IMR-90 (cell line): ENCODE results near the gene MRPL50. TPM values are rescaled to one million over a fixed set of nuclear protein-coding genes. Genes with fewer than 3 reads are reported as not detected.

Experiments
- ATAC-seq: fragments of 200-7000 bp; cut with Tn5 transposase; 2 replicates; pipeline ENCODE4 v1.9.1; 2020; ENCODE audit warnings: low read depth, mild to moderate bottlenecking, moderate library complexity
- BruUV-seq: library from RNA; stranded (reverse); fragments of 400-500 nt; replicated peaks from 2 replicates; lab custom pipeline; 2021; lab: Mats Ljungman, UMichigan
- CTCF ChIA-PET: fragments of 300-600 bp; formaldehyde crosslinking; extraction: SDS; loops from one replicate; lab custom pipeline; 2021; ENCODE audit warnings: antibody characterized with exemption; lab: Yijun Ruan, JAX
- POLR2A ChIA-PET: fragments of 300-600 bp; sonication (Branson Sonifier 250); formaldehyde crosslinking; loops from one replicate; lab custom pipeline; 2022; ENCODE audit warnings: antibody characterized with exemption; ENCODE audit not compliant: unreplicated experiment; lab: Charles Lee
- DNase-seq: peaks from one replicate; pipeline ENCODE4 v3.0.0; 2013
- H2AFZ ChIP-seq: replicated peaks from 2 replicates; pipeline ENCODE3; 2013; ENCODE audit warnings: low read length, mild to moderate bottlenecking; ENCODE audit not compliant: poor library complexity
- H2AK5ac ChIP-seq: 2 replicates; pipeline ENCODE4 v1.6.1; 2013; ENCODE audit warnings: low read depth, low read length, inconsistent platforms
- H2AK9ac ChIP-seq: replicated peaks from 2 replicates; pipeline ENCODE3; 2013; ENCODE audit warnings: mild to moderate bottlenecking, low read depth, low read length, moderate library complexity; ENCODE audit not compliant: poor library complexity
- H2BK120ac ChIP-seq: 2 replicates; pipeline ENCODE4 v1.6.1; 2013; ENCODE audit warnings: low read depth, low read length, inconsistent platforms
- H2BK15ac ChIP-seq: 3 replicates; pipeline ENCODE4 v1.6.1; 2013; ENCODE audit warnings: low read depth, low read length, inconsistent platforms
- H2BK20ac ChIP-seq: 2 replicates; pipeline ENCODE4 v1.6.1; 2013; ENCODE audit warnings: low read depth, mild to moderate bottlenecking, inconsistent platforms, low read length, moderate library complexity
- H2BK5ac ChIP-seq: 2 replicates; pipeline ENCODE4 v1.6.1; 2013; ENCODE audit warnings: mild to moderate bottlenecking, low read depth, low read length, inconsistent platforms; ENCODE audit not compliant: poor library complexity, severe bottlenecking
- H3K14ac ChIP-seq: replicated peaks from 2 replicates; pipeline ENCODE4 v1.6.1; 2013; ENCODE audit warnings: low read depth, low read length, inconsistent platforms
- H3K18ac ChIP-seq: 2 replicates; pipeline ENCODE4 v1.6.1; 2013; ENCODE audit warnings: low read depth, low read length, control low read depth
- H3K23ac ChIP-seq: 2 replicates; pipeline ENCODE4 v1.6.1; 2013; ENCODE audit warnings: low read depth, low read length, inconsistent platforms
- H3K27ac ChIP-seq: 2 replicates; pipeline ENCODE4 v1.5.1; 2013; ENCODE audit warnings: mild to moderate bottlenecking, control low read depth, low read length; ENCODE audit not compliant: insufficient read depth
- H3K27me3 ChIP-seq: 2 replicates; pipeline ENCODE4 v1.6.1; 2013; ENCODE audit warnings: low read length; ENCODE audit not compliant: control insufficient read depth, insufficient read depth
- H3K36me3 ChIP-seq: 2 replicates; pipeline ENCODE4 v1.6.1; 2013; ENCODE audit warnings: low read length, mixed read lengths; ENCODE audit not compliant: control insufficient read depth, insufficient read depth
- H3K4ac ChIP-seq: 2 replicates; pipeline ENCODE4 v1.6.1; 2013; ENCODE audit warnings: low read depth, low read length, inconsistent platforms
- H3K4me1 ChIP-seq: 2 replicates; pipeline ENCODE4 v1.6.1; 2013; ENCODE audit warnings: low read length, mixed read lengths; ENCODE audit not compliant: control insufficient read depth, insufficient read depth
- H3K4me2 ChIP-seq: 2 replicates; pipeline ENCODE4 v1.6.1; 2013; ENCODE audit warnings: low read depth, mild to moderate bottlenecking, control low read depth, low read length, moderate library complexity
- H3K4me3 ChIP-seq: 2 replicates; pipeline ENCODE4 v1.5.1; 2013; ENCODE audit warnings: low read depth, mild to moderate bottlenecking, control low read depth, low read length, moderate library complexity; ENCODE audit not compliant: insufficient read depth
- H3K56ac ChIP-seq: 2 replicates; pipeline ENCODE4 v1.6.1; 2013; ENCODE audit warnings: low read length, inconsistent platforms; ENCODE audit not compliant: insufficient read depth; ENCODE audit errors: extremely low read depth
- H3K79me1 ChIP-seq, 2 experiments: 2 replicates each; pipeline ENCODE4 v1.6.1; 2013; ENCODE audit warnings: low read length in 2 of 2, inconsistent platforms in 1 of 2, low read depth in 1 of 2
- H3K9ac ChIP-seq: 2 replicates; pipeline ENCODE4 v1.6.1; 2013; ENCODE audit warnings: low read depth, low read length, control low read depth
- H3K9me1 ChIP-seq: 2 replicates; pipeline ENCODE4 v1.6.1; 2013; ENCODE audit warnings: low read length, inconsistent platforms; ENCODE audit not compliant: insufficient read depth
- H3K9me3 ChIP-seq: 2 replicates; pipeline ENCODE4 v1.6.1; 2013; ENCODE audit warnings: low read length; ENCODE audit not compliant: control insufficient read depth, insufficient read depth
- H4K20me1 ChIP-seq: 2 replicates; pipeline ENCODE4 v1.6.1; 2013; ENCODE audit warnings: low read length, inconsistent platforms; ENCODE audit not compliant: insufficient read depth
- H4K5ac ChIP-seq: 2 replicates; pipeline ENCODE4 v1.6.1; 2013; ENCODE audit warnings: mild to moderate bottlenecking, low read depth, low read length, control low read depth
- H4K8ac ChIP-seq, 2 experiments: 2 replicates each; pipeline ENCODE4 v1.6.1; 2013; ENCODE audit warnings: low read depth in 2 of 2, low read length in 2 of 2, control low read depth in 1 of 2, inconsistent platforms in 1 of 2
- H4K91ac ChIP-seq: 2 replicates; pipeline ENCODE4 v1.6.1; 2013; ENCODE audit warnings: low read depth, low read length, inconsistent platforms; ENCODE audit not compliant: insufficient read depth
- BHLHE40 ChIP-seq: fragments of 150-350 bp; IDR thresholded peaks from 2 replicates; pipeline ENCODE4 v1.6.1; 2016; ENCODE audit warnings: mild to moderate bottlenecking, low read depth, low read length
- CEBPB ChIP-seq: IDR thresholded peaks from 2 replicates; pipeline ENCODE4 v1.6.1; 2012; ENCODE audit warnings: low read depth, low read length, improper control_type of control experiment
- CHD1 ChIP-seq: IDR thresholded peaks from 2 replicates; pipeline ENCODE4 v1.6.1; 2012; ENCODE audit warnings: low read depth, low read length, improper control_type of control experiment
- FOS ChIP-seq: fragments of 150-350 bp; IDR thresholded peaks from 2 replicates; pipeline ENCODE4 v1.6.1; 2016; ENCODE audit warnings: low read depth, low read length
- MAFK ChIP-seq: IDR thresholded peaks from 2 replicates; pipeline ENCODE4 v1.6.1; 2012; ENCODE audit warnings: low read depth, low read length, improper control_type of control experiment
- MAZ ChIP-seq: IDR thresholded peaks from 2 replicates; pipeline ENCODE4 v1.6.1; 2012; ENCODE audit warnings: low read depth, mild to moderate bottlenecking, low read length, improper control_type of control experiment, moderate library complexity, borderline replicate concordance
- MXI1 ChIP-seq: IDR thresholded peaks from 2 replicates; pipeline ENCODE4 v1.6.1; 2012; ENCODE audit warnings: low read depth, mild to moderate bottlenecking, low read length, moderate library complexity, borderline replicate concordance
- NFE2L2 ChIP-seq: fragments of 150-350 bp; IDR thresholded peaks from 2 replicates; pipeline ENCODE4 v1.6.1; 2016; ENCODE audit warnings: low read depth, mild to moderate bottlenecking, low read length
- POLR2A ChIP-seq: IDR thresholded peaks from 2 replicates; pipeline ENCODE4 v1.6.1; 2012; ENCODE audit warnings: mild to moderate bottlenecking, low read depth, low read length
- RAD21 ChIP-seq: IDR thresholded peaks from 2 replicates; pipeline ENCODE4 v1.6.1; 2012; ENCODE audit warnings: low read length, improper control_type of control experiment
- RCOR1 ChIP-seq: IDR thresholded peaks from 2 replicates; pipeline ENCODE4 v1.6.1; 2012; ENCODE audit warnings: mild to moderate bottlenecking, low read length, improper control_type of control experiment; ENCODE audit not compliant: insufficient replicate concordance
- RFX5 ChIP-seq: IDR thresholded peaks from 2 replicates; pipeline ENCODE4 v1.8.0; 2012; ENCODE audit warnings: low read depth, mild to moderate bottlenecking, low read length, moderate library complexity
- SMC3 ChIP-seq: fragments of 150-350 bp; IDR thresholded peaks from 2 replicates; pipeline ENCODE4 v1.6.1; 2016; ENCODE audit warnings: low read depth, mild to moderate bottlenecking, antibody characterized with exemption, low read length, moderate library complexity
- WGBS, 2 experiments: methylation state at CpG; one replicate each; pipeline versions ENCODE4 v1.1.5 to v1.1.7; 2013; ENCODE audit warnings: missing lambda C conversion rate in 2 of 2; ENCODE audit not compliant: insufficient read length in 1 of 2; ENCODE audit errors: extremely low coverage in 2 of 2; 5-methylcytosine and 5-hydroxymethylcytosine counted together
- dilution Hi-C: fragments of 300-500 bp; cut with HindIII; formaldehyde crosslinking; loops from one replicate; pipeline ENCODE4 v1.14.3; 2018; ENCODE audit warnings: low sequenced_read_pairs; ENCODE audit not compliant: unreplicated experiment
- in situ Hi-C: fragments of 300-500 bp; cut with MboI; formaldehyde crosslinking; loops from 3 replicates; pipeline ENCODE4 v1.14.3; 2019; ENCODE audit warnings: low sequenced_read_pairs, inconsistent platforms, mixed read lengths
- intact Hi-C: fragments of 100-400 bp; cut with micrococcal nuclease; formaldehyde crosslinking; loops from 2 replicates; pipeline ENCODE4 v1.10.0; 2022
- polyA plus RNA-seq, 3 experiments: library from polyadenylated mRNA; depleted of rRNA; stranded (reverse); fragments of >200 nt; gene quantifications; 2 replicates each; pipeline ENCODE4 v1.2.3, GENCODE V29; 2012; ENCODE audit warnings: low replicate concordance in 1 of 3
- total RNA-seq: library from RNA; depleted of rRNA; stranded (reverse); fragments of >200 nt; gene quantifications from 2 replicates; pipeline ENCODE4 v1.2.3, GENCODE V29; 2012
- TF ChIP-seq, protein P1 (sequence below): conservative IDR thresholded peaks from 2 replicates; pipeline ENCODE4 v1.5.1; 2012; ENCODE audit warnings: mild to moderate bottlenecking, low read depth, low read length, improper control_type of control experiment
- TF ChIP-seq, protein P2 (sequence below): fragments of 150-350 bp; IDR thresholded peaks from 2 replicates; pipeline ENCODE4 v1.6.1; 2017; ENCODE audit warnings: mild to moderate bottlenecking, antibody characterized with exemption, low read length, low read depth
- TF ChIP-seq, protein P3 (sequence below): fragments of 150-350 bp; IDR thresholded peaks from 2 replicates; pipeline ENCODE4 v1.6.1; 2016; ENCODE audit warnings: low read depth, mild to moderate bottlenecking, low read length, moderate library complexity, borderline replicate concordance

Gene MRPL50
- total and polyA plus RNA-seq, 2 of the 4 experiments (the other 2 are of a cell fraction) = 7.5 to 8.6 TPM

DNA sequence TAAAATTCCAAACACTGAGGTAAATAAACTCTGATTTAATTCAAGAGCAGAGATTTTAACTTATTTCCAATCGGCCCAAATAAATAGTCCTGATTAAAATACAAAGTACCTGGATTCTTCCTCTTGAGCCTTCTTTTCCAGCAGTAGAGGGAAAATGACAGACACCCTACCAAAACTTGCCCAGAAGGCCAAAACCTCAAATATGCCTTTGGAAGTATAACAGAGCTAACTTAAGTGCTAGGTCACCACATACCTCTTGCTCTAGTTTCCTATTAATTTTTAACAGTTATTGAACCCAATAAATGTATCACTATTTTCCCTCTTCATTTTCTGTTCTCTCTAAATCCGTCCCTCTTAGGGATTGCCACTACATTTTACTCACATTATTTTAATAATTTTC is 15.1 kb downstream of the MRPL50 start:
- Histone ChIP-seq H2AK5ac (no peak overlapping the region), H2AK9ac (no peak overlapping the region), H2BK15ac (no peak overlapping the region), H4K8ac (no peak overlapping the region), H3K56ac (no peak overlapping the region), H3K18ac (no peak overlapping the region), H3K27ac (no peak overlapping the region), H3K9me1 (no peaks in the 10 kb centered on the region), H3K27me3 (no peaks in the 10 kb centered on the region), H3K9ac (no peak overlapping the region), H3K14ac (no peak overlapping the region), H3K36me3 (peaks cover 1% of the 10 kb centered on the region; the same call in 1 of the 2 replicates), H3K4me1 (no peaks in the 10 kb centered on the region), H3K23ac (no peak overlapping the region), H4K5ac (no peak overlapping the region), H2BK5ac (no peak overlapping the region), H2BK120ac (no peak overlapping the region), H3K9me3 (peaks cover 3% of the 10 kb centered on the region; the same call in 1 of the 2 replicates), H3K4me2 (no peak overlapping the region), H3K4me3 (no peak overlapping the region), H4K91ac (no peak overlapping the region), H2AFZ (no peak overlapping the region), H3K4ac (no peak overlapping the region), H4K20me1 (no peaks in the 10 kb centered on the region), H3K79me1 (no peaks in the 10 kb centered on the region), H2BK20ac (no peak overlapping the region)
- DNase-seq = no peak
- ChIA-PET CTCF (no interaction called here), POLR2A (no interaction called here)
- in situ Hi-C loops = no loop called here
- ATAC-seq = no peak
- no CpG with 5 or more reads among the region's 2 CpGs for WGBS, 2 experiments
- TF ChIP-seq, protein P1, sequence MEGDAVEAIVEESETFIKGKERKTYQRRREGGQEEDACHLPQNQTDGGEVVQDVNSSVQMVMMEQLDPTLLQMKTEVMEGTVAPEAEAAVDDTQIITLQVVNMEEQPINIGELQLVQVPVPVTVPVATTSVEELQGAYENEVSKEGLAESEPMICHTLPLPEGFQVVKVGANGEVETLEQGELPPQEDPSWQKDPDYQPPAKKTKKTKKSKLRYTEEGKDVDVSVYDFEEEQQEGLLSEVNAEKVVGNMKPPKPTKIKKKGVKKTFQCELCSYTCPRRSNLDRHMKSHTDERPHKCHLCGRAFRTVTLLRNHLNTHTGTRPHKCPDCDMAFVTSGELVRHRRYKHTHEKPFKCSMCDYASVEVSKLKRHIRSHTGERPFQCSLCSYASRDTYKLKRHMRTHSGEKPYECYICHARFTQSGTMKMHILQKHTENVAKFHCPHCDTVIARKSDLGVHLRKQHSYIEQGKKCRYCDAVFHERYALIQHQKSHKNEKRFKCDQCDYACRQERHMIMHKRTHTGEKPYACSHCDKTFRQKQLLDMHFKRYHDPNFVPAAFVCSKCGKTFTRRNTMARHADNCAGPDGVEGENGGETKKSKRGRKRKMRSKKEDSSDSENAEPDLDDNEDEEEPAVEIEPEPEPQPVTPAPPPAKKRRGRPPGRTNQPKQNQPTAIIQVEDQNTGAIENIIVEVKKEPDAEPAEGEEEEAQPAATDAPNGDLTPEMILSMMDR = no peak
- TF ChIP-seq RFX5 = no peak
- no peak for TF ChIP-seq RCOR1
- no peak for TF ChIP-seq SMC3
- TF ChIP-seq POLR2A = no peak
- TF ChIP-seq NFE2L2 = no peak
- TF ChIP-seq, protein P2, sequence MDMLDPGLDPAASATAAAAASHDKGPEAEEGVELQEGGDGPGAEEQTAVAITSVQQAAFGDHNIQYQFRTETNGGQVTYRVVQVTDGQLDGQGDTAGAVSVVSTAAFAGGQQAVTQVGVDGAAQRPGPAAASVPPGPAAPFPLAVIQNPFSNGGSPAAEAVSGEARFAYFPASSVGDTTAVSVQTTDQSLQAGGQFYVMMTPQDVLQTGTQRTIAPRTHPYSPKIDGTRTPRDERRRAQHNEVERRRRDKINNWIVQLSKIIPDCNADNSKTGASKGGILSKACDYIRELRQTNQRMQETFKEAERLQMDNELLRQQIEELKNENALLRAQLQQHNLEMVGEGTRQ = no peak
- TF ChIP-seq CHD1 = no peak
- TF ChIP-seq, protein P3, sequence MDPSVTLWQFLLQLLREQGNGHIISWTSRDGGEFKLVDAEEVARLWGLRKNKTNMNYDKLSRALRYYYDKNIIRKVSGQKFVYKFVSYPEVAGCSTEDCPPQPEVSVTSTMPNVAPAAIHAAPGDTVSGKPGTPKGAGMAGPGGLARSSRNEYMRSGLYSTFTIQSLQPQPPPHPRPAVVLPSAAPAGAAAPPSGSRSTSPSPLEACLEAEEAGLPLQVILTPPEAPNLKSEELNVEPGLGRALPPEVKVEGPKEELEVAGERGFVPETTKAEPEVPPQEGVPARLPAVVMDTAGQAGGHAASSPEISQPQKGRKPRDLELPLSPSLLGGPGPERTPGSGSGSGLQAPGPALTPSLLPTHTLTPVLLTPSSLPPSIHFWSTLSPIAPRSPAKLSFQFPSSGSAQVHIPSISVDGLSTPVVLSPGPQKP = no peak
- TF ChIP-seq MAZ = no peak
- no peak for TF ChIP-seq BHLHE40
- no peak for TF ChIP-seq MAFK
- TF ChIP-seq FOS = no peak
- no peak for TF ChIP-seq MXI1
- no peak for TF ChIP-seq CEBPB
- TF ChIP-seq RAD21 = no peak
- dilution Hi-C loops = no loop called here
- no TSS peak for BruUV-seq
- intact Hi-C loops = no loop called here
